Glomerular visceral epithelial cell (primary cell): ENCODE data around the gene ROR2.
"Not testable (repeated sequence)": the region's sequence is repeated elsewhere in the genome, so short reads cannot be mapped to it uniquely, and the experiment has no call there.

Experiments
- DNase-seq: peaks from one replicate; pipeline ENCODE4 v3.0.0-alpha.2; 2016; ENCODE audit errors: extremely low spot score

Gene ROR2

GRCh38 chr9:91634832-91635231 lies 315.2 kb downstream of the ROR2 start:
- DNase-seq: not testable (repeated sequence)

GRCh38 chr9:91629718-91630117 lies 320.3 kb downstream of the ROR2 start:
- DNase-seq: no peak

GRCh38 chr9:91628892-91629291 lies 321.1 kb downstream of the ROR2 start:
- no peak for DNase-seq

GRCh38 chr9:91625331-91625730 lies 324.7 kb downstream of the ROR2 start:
- no peak for DNase-seq

- no peak for DNase-seq
Observed at GRCh38 chr9:91623004-91623403, 327.0 kb downstream of the ROR2 start.

- not testable (repeated sequence) for DNase-seq
Observed at GRCh38 chr9:91622121-91622520, 327.9 kb downstream of the ROR2 start.

GRCh38 chr9:91614044-91614443 lies 336.0 kb downstream of the ROR2 start:
- DNase-seq: not testable (repeated sequence)

- no peak for DNase-seq
Observed at GRCh38 chr9:91611582-91611981, 338.4 kb downstream of the ROR2 start.

GRCh38 chr9:91606255-91606995 lies 343.6 kb downstream of the ROR2 start:
- no peak for DNase-seq

- DNase-seq: no peak
Observed at GRCh38 chr9:91604451-91605179, 345.4 kb downstream of the ROR2 start.

GRCh38 chr9:91603932-91604331 lies 346.1 kb downstream of the ROR2 start:
- no peak for DNase-seq

GRCh38 chr9:91599564-91599963 lies 350.5 kb downstream of the ROR2 start:
- no peak for DNase-seq

GRCh38 chr9:91591627-91592026 lies 358.4 kb downstream of the ROR2 start:
- DNase-seq: no peak

GRCh38 chr9:91589101-91589553 lies 360.9 kb downstream of the ROR2 start:
- peak; percentile 13 for DNase-seq

GRCh38 chr9:91586282-91586681 lies 363.7 kb downstream of the ROR2 start:
- no peak for DNase-seq

- DNase-seq: no peak
Observed at GRCh38 chr9:91583966-91584365, 366.1 kb downstream of the ROR2 start.

- no peak for DNase-seq
Observed at GRCh38 chr9:91583161-91583875, 366.7 kb downstream of the ROR2 start.

- DNase-seq: no peak
Observed at GRCh38 chr9:91582181-91582580, 367.8 kb downstream of the ROR2 start.

- peak; percentile 61 for DNase-seq
Observed at GRCh38 chr9:91580136-91580535, 369.9 kb downstream of the ROR2 start.

- no peak for DNase-seq
Observed at GRCh38 chr9:91578911-91579310, 371.1 kb downstream of the ROR2 start.

GRCh38 chr9:91577633-91578061 lies 372.4 kb downstream of the ROR2 start:
- no peak for DNase-seq

- no peak for DNase-seq
Observed at GRCh38 chr9:91572811-91573210, 377.2 kb downstream of the ROR2 start.
